Mesothelial cell of epicardium (in vitro differentiated cells): Measurements from ENCODE around the gene SCPEP1. TPM values are rescaled to one million over a fixed set of nuclear protein-coding genes. Genes with fewer than 3 reads are reported as not detected.

ENCODE experiments used
- DNase-seq, 2 experiments: peaks; one replicate each; pipeline ENCODE4 v3.0.0; 2021; ENCODE audit warnings: low spot score in 2 of 2; ENCODE audit not compliant: unreplicated experiment in 2 of 2
- H3K27ac Mint-ChIP-seq: 2 replicates; pipeline ENCODE4 v1.8.0; 2021; ENCODE audit warnings: mixed read lengths
- H3K27me3 Mint-ChIP-seq: 2 replicates; pipeline ENCODE4 v1.8.0; 2021; ENCODE audit warnings: low read depth, mixed read lengths
- H3K36me3 Mint-ChIP-seq: 2 replicates; pipeline ENCODE4 v1.8.0; 2021; ENCODE audit warnings: mixed read lengths
- H3K4me1 Mint-ChIP-seq: 2 replicates; pipeline ENCODE4 v1.8.0; 2021; ENCODE audit warnings: mixed read lengths
- H3K4me3 Mint-ChIP-seq: 2 replicates; pipeline ENCODE4 v1.8.0; 2021; ENCODE audit warnings: mild to moderate bottlenecking, moderate library complexity, mixed read lengths
- H3K9me3 Mint-ChIP-seq: 2 replicates; pipeline ENCODE4 v1.8.0; 2021; ENCODE audit warnings: mixed read lengths
- total RNA-seq: library from RNA; stranded (reverse); gene quantifications from 3 replicates; pipeline ENCODE4 v1.2.1, GENCODE V29; 2021
- TF ChIP-seq, protein P1 (sequence below): fragments of 200-600 bp; sonication (generic); IDR thresholded peaks from one replicate; pipeline ENCODE4 v1.5.0; 2021; ENCODE audit warnings: antibody characterized with exemption; ENCODE audit not compliant: unreplicated experiment

Gene SCPEP1
- total RNA-seq, 1 donor from 2014 or later, result 49.1 TPM

DNA sequence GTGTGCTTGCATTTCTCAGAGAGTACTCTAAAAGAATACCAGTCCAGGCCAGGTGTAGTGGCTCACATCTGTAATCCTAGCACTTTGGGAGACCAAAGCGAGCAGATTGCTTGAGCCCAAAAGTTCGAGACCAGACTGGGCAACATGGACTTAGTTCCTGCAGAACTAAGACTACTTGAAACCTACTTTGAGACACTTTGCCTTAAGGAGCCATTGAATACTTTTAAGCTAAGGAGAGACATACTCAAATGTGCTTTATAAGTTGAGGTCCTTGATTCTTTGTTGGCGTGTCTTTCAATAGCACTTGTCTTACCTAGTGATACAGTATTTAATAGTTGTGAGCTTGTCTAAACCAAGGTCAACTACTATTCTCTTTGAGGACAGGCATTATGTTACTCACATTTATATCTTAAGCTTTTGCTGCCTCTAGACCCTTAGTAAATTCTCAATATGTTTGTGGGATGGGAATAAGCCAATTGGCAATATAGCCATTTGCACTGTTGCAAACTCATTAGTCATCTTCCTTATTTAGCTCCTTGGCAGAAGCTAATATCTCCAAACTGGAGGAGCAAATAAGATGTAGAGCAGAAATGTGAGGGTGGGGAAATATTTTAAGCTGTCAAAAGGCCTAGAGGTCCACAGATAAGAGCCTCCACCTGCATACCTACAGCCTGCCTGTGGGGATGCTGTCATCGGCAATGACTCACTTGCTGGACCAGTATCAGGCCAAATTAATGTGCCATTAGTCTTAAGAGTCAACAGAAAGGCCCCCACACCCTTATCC, 16.3 kb downstream of the SCPEP1 start:
- H3K4me1 Mint-ChIP-seq, result peaks cover 15% of the 10 kb centered on the region
- TF ChIP-seq, protein P1, sequence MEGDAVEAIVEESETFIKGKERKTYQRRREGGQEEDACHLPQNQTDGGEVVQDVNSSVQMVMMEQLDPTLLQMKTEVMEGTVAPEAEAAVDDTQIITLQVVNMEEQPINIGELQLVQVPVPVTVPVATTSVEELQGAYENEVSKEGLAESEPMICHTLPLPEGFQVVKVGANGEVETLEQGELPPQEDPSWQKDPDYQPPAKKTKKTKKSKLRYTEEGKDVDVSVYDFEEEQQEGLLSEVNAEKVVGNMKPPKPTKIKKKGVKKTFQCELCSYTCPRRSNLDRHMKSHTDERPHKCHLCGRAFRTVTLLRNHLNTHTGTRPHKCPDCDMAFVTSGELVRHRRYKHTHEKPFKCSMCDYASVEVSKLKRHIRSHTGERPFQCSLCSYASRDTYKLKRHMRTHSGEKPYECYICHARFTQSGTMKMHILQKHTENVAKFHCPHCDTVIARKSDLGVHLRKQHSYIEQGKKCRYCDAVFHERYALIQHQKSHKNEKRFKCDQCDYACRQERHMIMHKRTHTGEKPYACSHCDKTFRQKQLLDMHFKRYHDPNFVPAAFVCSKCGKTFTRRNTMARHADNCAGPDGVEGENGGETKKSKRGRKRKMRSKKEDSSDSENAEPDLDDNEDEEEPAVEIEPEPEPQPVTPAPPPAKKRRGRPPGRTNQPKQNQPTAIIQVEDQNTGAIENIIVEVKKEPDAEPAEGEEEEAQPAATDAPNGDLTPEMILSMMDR, result no peak
- no peak overlapping the region for H3K27ac Mint-ChIP-seq
- H3K27me3 Mint-ChIP-seq, result no peaks in the 10 kb centered on the region
- no peak overlapping the region for H3K4me3 Mint-ChIP-seq
- H3K36me3 Mint-ChIP-seq, result peaks cover 15% of the 10 kb centered on the region
- DNase-seq, result no peak
- no peaks in the 10 kb centered on the region for H3K9me3 Mint-ChIP-seq

DNA sequence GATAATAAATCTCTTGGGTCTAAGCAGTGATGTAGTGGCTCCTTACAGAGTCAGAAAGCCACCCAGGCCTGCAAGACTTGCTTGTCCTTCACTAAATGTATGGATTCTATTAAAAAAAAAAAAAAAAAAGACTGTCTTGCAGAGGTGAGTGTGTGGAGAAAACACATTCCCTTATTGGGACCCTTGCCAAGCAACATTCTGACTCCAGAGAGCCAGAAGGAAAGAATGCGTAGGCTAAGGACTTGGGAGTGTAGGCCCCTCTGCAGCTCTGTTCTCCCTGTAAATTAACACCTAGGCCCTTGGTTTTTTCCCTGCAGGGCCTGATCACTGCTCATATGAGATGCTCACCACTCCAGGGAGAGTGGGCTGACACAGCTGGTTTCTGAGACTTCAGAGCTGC, 17.8 kb downstream of the SCPEP1 start:
- TF ChIP-seq, protein P1, result no peak
- peak in 1 of 2 experiments; percentile 42 for DNase-seq
- peaks cover 15% of the 10 kb centered on the region for H3K4me1 Mint-ChIP-seq
- H3K4me3 Mint-ChIP-seq, result no peak overlapping the region
- no peaks in the 10 kb centered on the region for H3K9me3 Mint-ChIP-seq
- peaks cover 16% of the 10 kb centered on the region for H3K36me3 Mint-ChIP-seq
- H3K27me3 Mint-ChIP-seq, result no peaks in the 10 kb centered on the region
- peak overlapping the region; percentile 85 for H3K27ac Mint-ChIP-seq

DNA sequence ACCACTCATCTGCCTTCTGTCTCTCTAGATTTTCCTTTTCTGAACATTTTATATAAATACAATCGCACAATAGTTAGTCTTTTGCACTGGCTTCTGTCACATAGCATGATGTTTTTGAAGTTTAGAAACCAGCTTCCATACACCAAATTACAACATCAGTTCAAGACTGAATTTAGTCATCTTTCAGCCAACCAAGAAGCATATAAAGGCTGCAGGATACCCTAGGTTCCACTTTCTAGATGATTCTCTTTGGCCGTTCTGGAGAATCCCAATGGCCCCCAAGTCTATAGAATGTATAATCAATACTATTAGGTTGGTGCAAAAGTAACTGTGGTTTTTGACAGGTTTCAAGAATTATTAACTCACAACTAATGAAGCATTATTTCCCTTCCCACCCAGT, 19.4 kb downstream of the SCPEP1 start:
- TF ChIP-seq, protein P1, result no peak
- Mint-ChIP-seq H3K27me3 (no peaks in the 10 kb centered on the region), H3K4me3 (no peak overlapping the region), H3K27ac (no peak overlapping the region), H3K36me3 (peaks cover 17% of the 10 kb centered on the region), H3K4me1 (peaks cover 15% of the 10 kb centered on the region), H3K9me3 (no peaks in the 10 kb centered on the region)
- DNase-seq, result no peak

DNA sequence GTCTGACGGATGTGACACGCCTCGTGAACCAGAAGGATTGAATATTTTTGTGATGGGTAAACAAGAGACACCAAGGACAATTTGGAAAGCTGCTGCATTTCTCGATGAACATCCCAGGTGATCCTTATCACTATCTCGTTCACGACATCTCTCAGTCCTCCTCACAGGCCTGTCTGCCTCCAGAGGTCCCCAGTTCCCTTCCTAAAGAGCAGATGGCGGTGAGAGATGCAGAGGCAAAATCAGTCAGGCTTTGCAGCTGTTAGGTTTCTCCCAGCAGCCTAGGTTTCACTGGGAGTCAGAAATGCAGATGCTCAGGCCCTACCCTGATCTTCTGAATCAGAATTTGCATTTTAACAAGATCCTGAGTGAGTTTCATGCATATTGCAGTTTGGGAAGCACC, 23.6 kb downstream of the SCPEP1 start:
- TF ChIP-seq, protein P1, result no peak
- DNase-seq, result no peak
- Mint-ChIP-seq H3K4me3 (no peak overlapping the region), H3K27ac (no peak overlapping the region), H3K36me3 (peaks cover 30% of the 10 kb centered on the region), H3K27me3 (no peaks in the 10 kb centered on the region), H3K4me1 (no peaks in the 10 kb centered on the region), H3K9me3 (no peaks in the 10 kb centered on the region)

DNA sequence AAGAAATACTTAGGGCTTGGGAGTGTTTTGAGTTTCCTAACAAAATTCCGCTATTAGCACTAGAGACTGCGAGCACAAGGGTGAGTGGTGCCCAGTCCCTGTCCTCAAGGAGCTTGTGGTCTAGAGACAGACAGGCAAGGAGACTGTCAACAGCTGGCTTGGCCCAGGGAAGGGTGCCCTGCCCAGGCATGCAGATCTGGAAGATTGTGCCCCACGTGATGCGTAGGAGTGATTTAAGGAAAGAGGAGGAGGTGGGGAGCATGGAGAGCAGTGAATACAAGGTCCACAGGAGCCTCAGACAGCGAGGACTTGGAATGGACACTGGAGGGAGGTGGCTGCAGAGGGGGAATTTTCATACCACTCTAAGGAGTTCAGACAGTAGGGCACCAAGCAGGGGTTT, 25.0 kb downstream of the SCPEP1 start:
- H3K36me3 Mint-ChIP-seq, result peaks cover 25% of the 10 kb centered on the region
- no peak overlapping the region for H3K27ac Mint-ChIP-seq
- DNase-seq, result no peak
- no peaks in the 10 kb centered on the region for H3K4me1 Mint-ChIP-seq
- H3K9me3 Mint-ChIP-seq, result no peaks in the 10 kb centered on the region
- H3K4me3 Mint-ChIP-seq, result no peak overlapping the region
- TF ChIP-seq, protein P1, result no peak
- H3K27me3 Mint-ChIP-seq, result no peaks in the 10 kb centered on the region
